Inflammatory macrophage treated with lipopolysaccharide for 4 hours (primary cell): ENCODE results near the gene FOXL1.
A peak's percentile ranks its signal among the peaks of the same experiment; 100 is the strongest.

ENCODE experiments used
- DNase-seq: peaks from one replicate; pipeline ENCODE4 v3.0.0-alpha.2; 2020

FOXL1 gene

DNA sequence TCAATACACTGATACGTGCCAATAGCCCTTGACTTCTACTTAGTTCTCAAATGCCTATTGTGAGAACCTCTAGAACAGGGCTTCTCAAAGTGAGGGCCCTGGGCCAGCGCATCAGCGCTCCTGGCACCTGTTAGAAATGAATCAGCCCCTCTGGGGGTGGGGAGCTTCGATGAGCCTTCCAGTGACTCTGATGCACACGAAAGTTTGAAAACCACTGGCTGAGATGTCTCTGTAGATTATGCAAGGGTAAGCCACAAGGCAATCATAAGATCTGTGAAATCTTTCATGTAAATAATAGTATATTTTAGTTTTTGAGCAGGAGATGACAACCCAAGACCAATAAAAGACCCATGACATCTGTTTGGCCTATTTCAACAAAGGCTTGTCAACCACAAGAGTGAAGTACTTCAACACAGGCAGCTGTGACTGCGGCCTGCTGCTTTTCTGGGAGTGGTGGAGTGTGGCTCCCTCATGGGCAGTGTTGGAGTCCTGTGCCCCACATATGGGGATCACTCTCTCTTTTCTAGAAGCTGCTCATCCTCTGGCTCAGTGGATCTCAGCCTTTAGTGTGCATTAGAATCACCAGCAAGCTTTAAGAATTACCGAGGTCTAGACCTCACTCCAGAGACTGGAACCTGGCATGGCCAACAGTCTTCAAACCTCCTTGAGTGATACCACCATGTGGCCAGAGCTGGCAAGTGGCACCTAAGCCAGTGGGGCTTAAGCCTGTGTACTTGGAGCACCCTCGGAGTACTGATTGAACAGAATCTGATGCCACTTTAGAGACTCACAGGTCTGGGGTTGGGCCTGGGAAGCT is 29.1 kb upstream of the FOXL1 start:
- no peak for DNase-seq

DNA sequence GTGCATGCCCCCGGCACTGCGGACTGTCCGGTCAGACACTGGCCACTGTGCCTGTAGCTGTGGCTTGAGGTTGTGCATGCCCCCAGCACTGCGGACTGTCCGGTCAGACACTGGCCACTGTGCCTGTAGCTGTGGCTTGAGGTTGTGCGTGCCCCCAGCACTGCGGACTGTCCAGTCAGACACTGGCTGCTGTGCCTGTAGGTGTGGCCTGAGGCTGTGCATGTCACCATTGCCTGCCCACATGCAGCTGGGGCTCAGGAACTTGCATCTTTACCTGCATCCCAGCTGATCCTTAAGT is 28.5 kb upstream of the FOXL1 start:
- DNase-seq, result no peak

DNA sequence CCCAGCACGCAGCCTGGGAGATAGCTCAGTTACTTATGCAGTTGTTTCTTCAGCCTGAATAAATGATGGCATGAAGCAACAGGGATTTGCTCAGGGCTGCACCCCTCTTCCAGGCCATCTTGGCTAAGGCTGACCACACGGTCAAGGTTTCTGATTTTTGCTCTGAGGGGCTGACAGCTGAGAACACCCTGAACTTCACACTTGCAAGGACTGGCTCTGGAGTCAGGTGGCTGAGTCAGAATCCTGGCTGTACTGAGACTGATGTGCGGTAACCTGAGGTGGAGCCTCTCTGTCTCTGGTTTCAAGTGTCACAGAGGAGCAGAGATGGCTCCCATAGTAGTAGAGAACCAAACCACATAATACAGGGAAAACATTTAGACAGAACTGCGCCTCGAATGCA is 28.1 kb upstream of the FOXL1 start:
- no peak for DNase-seq

DNA sequence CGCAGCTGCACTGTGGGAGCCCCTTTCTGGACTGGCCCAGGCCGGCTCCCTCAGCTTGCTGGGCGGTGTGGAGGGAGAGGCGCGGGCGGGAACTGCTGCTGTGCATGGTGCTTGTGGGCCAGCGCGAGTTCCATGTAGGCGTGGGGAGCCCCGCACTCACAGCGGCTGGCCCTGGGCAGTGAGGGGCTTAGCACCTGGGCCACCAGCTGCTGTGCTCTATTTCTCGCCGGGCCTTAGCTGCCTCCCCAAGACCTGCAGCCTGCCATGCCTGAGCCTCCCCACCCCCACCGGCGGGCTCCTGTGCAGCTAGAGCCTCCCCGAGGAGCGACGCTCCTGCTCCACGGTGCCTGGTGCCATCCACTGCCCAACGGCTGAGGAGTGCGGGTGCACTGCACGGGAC is 25.0 kb upstream of the FOXL1 start:
- DNase-seq, result no peak

DNA sequence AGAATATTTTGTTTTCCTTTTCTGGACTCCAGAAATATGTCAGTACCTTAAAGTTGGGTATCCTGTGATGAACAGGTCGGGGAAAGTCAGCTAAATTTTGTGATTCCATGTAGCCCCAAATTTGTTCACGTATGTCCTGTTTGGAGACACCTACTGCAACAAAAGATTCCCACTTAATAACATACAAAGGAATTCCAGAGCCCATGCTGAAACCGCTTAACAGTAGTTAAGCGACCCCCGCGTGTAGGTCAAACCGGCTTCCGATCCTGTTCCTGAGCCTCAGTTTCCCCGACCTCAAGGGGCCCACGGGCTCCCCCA is 23.8 kb upstream of the FOXL1 start:
- DNase-seq, result no peak

DNA sequence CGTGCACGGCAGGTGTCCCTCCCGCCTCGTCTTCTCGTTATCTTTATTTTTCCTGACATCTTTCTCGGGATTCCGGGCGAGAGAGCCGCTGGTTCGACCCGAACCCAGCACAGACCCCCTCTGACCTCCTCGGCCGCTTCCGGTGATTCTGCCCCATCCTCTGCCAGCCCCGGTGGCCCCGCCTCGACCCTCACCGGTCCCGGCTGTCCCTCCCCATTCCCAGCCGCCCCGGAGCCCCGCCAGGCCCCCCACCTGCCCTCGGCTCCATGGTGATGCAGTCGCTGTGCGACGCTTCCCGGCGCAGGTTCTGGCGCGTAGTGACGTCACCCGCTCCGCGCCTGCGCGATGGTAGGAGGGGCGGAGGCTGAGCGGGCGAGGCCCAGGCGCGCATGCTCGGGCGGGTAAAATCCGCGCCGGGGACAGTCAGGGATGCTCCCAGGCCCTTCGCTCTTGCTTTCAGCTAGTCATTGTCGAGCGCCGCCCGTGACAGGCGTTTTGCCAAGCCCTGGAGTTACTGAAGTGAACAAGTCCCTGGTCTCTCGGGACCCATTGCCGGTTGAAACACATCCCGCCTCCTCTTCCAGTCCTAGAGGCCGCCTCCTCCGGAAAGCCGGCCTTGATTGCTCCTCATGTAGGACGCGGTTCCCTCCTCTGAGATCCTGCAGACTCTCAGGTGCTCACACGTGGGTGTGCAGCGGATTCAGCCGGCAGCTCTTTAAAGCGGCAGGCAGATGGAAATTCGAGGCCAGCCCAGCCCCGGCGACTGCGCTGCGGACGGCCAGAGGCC is 23.2 kb upstream of the FOXL1 start, which contains the start of gene MTHFSD:
Gene MTHFSD (minus strand): TSS at position 319 of the 787 bp plus-strand sequence. CDS start 51 bp downstream, at position 268.
- DNase-seq, result peak; percentile 91

DNA sequence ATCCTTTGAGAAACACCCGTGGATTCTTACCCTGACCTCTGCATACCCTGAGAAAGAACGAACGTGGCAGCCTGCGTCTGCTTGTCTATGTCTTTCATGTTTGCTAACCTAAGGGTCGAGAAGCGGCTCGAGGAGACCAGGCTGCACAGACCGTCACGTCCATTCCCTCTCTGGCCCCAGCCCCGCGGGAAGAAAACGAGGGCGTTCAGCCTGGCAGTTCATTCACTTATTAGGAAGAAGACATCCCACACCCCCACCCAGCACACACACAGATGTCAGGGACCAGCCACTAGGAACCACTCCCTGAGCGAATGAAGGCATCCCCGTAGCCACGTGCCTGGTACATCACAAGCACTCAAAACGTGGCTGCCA is 22.7 kb upstream of the FOXL1 start:
- no peak for DNase-seq

DNA sequence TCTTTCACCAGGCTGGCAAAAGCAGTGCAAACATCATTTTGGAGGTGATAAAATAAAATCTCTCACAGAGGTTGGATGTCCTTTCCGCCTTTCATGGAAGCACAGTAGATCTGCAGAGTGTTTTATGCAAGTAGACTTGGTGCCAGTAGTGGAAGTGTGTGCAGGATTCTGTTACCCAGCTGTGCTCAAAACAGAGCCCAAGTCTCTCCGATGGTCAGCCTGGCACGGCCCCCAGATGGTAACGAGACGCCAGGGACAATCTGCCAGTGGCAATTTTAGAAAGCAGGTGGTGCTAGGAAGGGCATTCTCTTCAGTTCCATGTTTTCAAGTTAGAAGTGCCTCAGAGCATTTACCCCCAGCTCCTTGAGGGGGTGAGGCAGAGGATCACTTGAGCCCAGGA is 21.8 kb upstream of the FOXL1 start:
- no peak for DNase-seq

DNA sequence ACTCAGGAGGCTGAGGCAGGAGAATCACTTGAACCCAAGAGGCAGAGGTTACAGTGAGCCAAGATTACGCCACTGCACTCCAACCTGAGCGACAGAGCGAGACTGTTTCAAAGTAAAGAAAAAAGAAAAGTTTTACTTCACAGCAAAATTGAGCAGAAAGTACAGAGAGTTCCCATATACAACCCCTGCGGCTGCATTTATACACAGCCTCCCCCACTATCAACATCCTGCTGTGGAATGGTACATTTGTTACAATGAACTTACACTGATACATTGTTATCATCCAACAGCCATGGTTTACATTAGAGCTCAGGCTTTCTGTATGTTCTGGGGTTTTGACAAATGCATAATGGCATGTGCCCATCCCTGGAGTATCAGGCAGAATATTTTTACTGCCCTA is 20.8 kb upstream of the FOXL1 start:
- no peak for DNase-seq

DNA sequence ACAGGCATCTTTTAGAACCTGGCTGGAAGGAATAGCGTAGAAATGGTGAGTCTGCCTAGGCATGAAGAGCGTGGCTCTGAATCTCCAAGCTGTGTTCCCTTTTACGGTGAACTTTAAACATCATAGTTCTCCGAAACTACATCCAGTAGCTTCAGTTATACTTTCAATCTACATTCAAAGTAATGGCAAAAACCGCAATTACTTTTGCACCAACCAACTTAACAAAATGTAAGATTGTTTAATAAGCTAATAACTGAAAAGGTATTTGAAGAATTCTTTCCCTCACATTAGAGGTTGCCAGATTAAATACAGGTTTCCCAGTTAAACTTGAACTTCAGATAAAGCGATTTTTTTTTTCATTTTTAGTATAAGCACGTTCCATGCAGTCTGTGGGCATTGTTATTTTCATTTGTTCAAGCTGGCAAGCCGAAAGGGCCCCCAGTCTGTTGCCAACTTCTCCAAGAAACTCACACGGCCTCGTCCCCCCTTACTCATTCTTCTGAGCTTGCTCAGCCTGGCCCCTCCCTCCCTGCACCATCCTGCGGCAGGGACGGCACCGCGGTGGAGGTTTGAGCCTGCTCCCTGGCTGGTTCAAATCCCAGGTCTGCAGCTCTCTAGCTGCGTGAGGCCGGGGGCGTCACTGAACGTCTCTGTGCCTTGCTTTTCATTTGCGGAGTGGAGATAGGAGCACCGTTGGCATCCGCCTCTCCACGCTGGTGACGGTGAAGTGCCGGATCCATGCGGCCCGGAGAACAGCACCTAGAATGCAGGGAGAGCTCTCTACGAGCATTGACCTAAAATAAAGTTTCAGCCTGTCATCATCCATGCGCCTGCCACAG is 19.8 kb upstream of the FOXL1 start:
- DNase-seq, result no peak

DNA sequence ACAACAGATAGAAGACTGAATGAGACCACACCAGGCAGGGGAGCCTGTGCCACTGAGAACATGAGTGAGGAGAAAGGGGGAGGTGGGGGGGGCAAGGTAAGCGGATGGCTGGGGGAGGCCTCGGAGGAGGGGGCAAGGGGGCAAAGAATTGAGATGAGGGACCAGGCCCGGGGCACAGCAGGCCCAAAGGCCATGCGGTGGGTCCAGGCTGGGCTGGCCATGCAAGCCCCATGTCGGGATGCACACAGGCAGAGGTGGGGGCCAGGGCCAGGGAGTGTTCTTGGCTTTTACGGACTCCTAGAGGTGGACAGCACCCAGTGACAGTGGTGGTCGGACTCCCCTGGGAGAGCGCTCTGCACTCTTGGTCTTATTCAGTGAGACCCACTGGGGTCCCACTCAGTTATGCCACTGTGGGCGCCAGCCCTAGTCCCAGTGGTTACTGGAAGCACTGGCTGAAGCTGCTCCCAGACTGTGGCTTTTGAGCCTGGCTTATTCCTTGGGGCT is 18.5 kb upstream of the FOXL1 start:
- no peak for DNase-seq

DNA sequence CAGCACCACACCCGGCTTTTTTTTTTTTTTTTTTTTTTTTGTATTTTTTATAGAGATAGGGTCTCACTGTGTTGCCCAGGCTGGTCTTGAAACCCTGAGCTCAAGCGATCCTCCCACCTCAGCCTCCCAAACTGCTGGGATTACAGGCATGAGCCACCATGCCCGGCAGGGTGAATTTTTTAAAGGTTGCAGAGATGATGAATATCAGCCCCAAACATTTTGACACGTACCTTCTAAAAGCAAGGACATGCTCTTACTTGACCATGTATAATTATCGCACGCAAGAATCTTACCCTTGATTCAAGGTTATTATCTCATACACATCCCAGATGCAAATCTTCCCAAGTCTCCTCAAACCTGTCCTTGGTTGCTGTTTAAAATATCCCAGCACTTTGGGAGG is 16.0 kb upstream of the FOXL1 start:
- DNase-seq, result no peak

DNA sequence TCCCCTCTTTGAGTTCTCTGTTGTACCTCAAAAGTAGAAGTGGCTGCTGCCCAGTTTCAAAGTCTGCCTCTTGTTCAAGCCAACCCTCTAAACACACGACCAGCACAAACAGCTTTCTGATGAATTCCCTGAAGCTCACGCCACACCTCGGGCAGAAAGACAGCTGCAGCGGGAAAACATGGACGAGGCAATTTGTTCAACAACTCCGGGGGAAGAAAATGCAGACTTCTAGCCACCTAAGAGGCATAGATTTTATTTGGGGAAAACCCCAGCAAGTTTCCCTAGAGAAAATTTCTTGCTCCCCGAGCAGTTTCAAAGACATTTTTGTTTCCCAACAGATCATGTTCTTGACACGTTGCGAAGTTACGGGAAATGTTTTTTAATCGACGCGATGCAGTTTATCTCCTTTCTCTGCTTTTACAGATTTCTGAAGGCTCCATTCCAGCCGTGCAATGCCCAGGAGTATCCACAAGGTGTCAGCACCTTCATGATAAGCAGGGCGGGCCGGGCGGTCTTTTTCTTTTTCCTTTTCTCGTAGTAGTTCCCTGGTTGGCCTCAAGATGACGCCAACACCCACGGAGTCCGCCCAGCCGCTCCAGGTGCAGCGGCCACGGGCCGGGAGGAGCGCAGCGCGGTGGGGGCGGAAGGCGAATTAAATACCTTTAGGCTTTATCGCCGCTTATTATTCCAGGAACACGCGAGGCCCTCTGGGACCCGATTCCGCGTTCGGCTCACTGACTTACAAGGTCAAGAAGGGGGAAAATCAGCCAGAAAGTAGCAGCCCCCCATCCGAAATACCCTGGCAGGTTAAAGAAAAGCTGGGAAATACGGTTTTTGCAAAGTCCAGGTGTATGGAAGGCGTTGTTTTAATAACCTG is 14.6 kb upstream of the FOXL1 start:
- DNase-seq, result peak; percentile 80

DNA sequence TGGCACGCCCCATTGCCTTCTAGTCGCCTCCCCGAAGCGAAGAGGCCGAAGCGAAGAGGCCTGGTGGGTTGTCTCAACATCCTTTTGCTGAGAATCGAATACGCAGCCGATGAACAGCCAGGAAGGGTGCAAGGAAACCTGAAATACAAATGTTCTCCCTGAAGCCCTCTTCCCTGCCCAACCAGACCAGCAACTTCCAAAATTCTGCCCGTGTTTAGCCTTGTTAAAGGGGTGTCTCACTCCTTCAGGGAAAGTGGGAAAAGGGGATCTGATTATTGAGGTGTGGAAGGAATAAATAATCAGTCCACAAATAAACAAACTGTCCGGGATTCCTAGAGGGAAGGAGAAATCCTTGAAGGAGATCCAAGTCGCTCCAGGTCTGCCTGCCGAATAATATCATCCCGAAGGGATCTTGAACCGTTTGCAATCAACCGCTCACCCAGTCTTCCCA is 13.1 kb upstream of the FOXL1 start:
- no peak for DNase-seq

DNA sequence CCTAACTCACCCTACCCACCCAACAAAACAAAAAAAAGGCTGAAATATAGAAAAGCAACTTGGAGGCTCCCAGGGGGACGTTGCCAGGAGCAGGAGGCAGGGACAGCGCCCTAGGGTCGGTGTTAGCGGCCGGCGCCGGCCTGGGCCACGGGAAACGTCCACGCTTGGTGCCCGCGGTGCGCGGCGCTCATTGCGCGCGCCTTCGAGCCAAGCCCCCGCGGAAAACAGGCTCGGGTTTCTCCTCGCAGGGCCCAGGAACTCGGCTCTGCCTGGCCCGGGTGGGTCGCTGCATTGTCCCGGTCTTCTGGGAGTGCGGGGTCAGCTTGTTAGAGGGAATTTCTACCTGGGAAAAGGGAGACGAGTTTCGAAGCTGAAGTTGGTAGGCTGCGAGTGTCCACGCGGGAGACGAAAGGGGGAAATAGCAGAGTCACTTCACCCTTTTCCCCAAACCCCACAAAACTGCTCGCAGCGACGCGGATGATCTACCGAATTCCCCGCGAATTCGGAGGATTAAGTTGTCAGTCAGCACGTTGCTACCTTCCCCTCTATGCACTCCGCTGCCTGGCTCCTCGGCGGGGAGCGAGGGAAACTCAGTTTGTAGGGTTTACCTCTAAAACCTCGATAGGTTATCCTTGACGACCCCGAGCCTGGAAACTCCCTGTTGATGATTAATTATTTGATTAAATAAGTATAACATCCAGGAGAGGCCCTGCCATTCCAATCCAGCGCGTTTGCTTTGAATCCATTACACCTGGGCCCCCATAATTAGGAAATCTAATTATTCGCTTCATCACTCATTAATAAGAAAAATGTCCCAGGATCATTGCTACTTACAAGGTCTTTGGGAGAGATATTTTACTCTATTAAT is 12.5 kb upstream of the FOXL1 start:
- DNase-seq, result no peak

DNA sequence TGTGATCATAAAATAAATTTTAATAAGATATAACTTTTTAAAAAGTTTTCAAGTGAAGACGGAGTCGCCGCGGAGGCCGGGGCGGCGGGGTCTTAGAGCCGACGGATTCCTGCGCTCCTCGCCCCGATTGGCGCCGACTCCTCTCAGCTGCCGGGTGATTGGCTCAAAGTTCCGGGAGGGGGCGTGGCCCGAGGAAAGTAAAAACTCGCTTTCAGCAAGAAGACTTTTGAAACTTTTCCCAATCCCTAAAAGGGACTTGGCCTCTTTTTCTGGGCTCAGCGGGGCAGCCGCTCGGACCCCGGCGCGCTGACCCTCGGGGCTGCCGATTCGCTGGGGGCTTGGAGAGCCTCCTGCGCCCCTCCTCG is 11.8 kb upstream of the FOXL1 start, which contains the start of gene FOXC2:
Gene FOXC2 (plus strand): TSS at position 229 of the 365 bp plus-strand sequence. CDS start 507 bp downstream, outside the sequence.
- peak; percentile 35 for DNase-seq

DNA sequence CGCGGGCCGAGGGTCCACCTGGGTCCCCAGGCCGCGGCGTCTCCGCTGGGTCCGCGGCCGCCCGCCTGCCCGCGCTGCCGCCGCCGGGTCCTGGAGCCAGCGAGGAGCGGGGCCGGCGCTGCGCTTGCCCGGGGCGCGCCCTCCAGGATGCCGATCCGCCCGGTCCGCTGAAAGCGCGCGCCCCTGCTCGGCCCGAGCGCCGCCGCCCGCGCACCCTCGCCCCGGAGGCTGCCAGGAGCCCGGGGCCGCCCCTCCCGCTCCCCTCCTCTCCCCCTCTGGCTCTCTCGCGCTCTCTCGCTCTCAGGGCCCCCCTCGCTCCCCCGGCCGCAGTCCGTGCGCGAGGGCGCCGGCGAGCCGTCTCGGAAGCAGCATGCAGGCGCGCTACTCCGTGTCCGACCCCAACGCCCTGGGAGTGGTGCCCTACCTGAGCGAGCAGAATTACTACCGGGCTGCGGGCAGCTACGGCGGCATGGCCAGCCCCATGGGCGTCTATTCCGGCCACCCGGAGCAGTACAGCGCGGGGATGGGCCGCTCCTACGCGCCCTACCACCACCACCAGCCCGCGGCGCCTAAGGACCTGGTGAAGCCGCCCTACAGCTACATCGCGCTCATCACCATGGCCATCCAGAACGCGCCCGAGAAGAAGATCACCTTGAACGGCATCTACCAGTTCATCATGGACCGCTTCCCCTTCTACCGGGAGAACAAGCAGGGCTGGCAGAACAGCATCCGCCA is 11.2 kb upstream of the FOXL1 start:
- no peak for DNase-seq

DNA sequence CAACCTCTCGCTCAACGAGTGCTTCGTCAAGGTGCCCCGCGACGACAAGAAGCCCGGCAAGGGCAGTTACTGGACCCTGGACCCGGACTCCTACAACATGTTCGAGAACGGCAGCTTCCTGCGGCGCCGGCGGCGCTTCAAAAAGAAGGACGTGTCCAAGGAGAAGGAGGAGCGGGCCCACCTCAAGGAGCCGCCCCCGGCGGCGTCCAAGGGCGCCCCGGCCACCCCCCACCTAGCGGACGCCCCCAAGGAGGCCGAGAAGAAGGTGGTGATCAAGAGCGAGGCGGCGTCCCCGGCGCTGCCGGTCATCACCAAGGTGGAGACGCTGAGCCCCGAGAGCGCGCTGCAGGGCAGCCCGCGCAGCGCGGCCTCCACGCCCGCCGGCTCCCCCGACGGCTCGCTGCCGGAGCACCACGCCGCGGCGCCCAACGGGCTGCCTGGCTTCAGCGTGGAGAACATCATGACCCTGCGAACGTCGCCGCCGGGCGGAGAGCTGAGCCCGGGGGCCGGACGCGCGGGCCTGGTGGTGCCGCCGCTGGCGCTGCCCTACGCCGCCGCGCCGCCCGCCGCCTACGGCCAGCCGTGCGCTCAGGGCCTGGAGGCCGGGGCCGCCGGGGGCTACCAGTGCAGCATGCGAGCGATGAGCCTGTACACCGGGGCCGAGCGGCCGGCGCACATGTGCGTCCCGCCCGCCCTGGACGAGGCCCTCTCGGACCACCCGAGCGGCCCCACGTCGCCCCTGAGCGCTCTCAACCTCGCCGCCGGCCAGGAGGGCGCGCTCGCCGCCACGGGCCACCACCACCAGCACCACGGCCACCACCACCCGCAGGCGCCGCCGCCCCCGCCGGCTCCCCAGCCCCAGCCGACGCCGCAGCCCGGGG is 10.4 kb upstream of the FOXL1 start:
- DNase-seq, result no peak
